Upper lobe of left lung (tissue), 6 donors: ENCODE measurements around the gene ELFN2. TPM values are rescaled to one million over a fixed set of nuclear protein-coding genes. Genes with fewer than 3 reads are reported as not detected.
"Not testable (repeated sequence)": the region's sequence is repeated elsewhere in the genome, so short reads cannot be mapped to it uniquely, and the experiment has no call there.

Experiments
- ATAC-seq, 2 donors: fragments of 200-7000 bp; cut with Tn5 transposase; one replicate each; pipeline ENCODE4 v1.9.1; 2022; ENCODE audit warnings: mild to moderate bottlenecking in 2 of 2, moderate library complexity in 2 of 2; ENCODE audit not compliant: low FRiP score in 2 of 2
- DNase-seq, 2 donors: peaks; one replicate each; pipeline ENCODE4 v3.0.0-alpha.2; 2019 to 2020
- H3K27ac ChIP-seq, 4 donors: fragments of 200-600 bp; sonication (generic); one replicate each; pipeline ENCODE4 v1.5.1; 2016 to 2019
- H3K27me3 ChIP-seq, 4 donors: fragments of 200-600 bp; sonication (generic); one replicate each; pipeline ENCODE4 v1.5.1; 2017 to 2019
- H3K36me3 ChIP-seq, 4 donors: fragments of 200-600 bp; sonication (generic); one replicate each; pipeline ENCODE4 v1.5.1; 2016 to 2019
- H3K4me1 ChIP-seq, 4 donors: fragments of 200-600 bp; sonication (generic); one replicate each; pipeline ENCODE4 v1.5.1; 2018 to 2019
- H3K4me3 ChIP-seq, 4 donors: fragments of 200-600 bp; sonication (generic); one replicate each; pipeline ENCODE4 v1.5.1; 2017 to 2019; ENCODE audit warnings: mild to moderate bottlenecking in 2 of 4, moderate library complexity in 1 of 4
- H3K9me3 ChIP-seq, 4 donors: fragments of 200-600 bp; sonication (generic); one replicate each; pipeline ENCODE4 v1.5.1; 2018 to 2019
- EP300 ChIP-seq, 4 donors: sonication (generic); formaldehyde crosslinking; IDR thresholded peaks; one replicate each; pipeline ENCODE4 v1.5.1; 2017; ENCODE audit warnings: antibody characterized with exemption in 4 of 4, control low read depth in 2 of 4
- POLR2A ChIP-seq, 4 donors: fragments of 450-650 bp; IDR thresholded peaks; one replicate each; pipeline ENCODE4 v1.5.1; 2016 to 2017; ENCODE audit warnings: antibody characterized with exemption in 4 of 4, mild to moderate bottlenecking in 2 of 4
- POLR2AphosphoS5 ChIP-seq, 2 donors: sonication (generic); formaldehyde crosslinking; IDR thresholded peaks; one replicate each; pipeline ENCODE4 v1.5.1; 2017; ENCODE audit warnings: antibody characterized with exemption in 2 of 2
- WGBS, 2 donors: methylation state at CpG; one replicate each; pipeline ENCODE4 v1.1.5; 2017 to 2018; 5-methylcytosine and 5-hydroxymethylcytosine counted together
- total RNA-seq, 6 donors: library from RNA; depleted of rRNA in 4 of 6; stranded (reverse); fragments of >200 nt in 4 of 6; gene quantifications; one replicate each; pipeline versions ENCODE4 v1.1.0 to v1.2.1, GENCODE V29; 2016 to 2021
- TF ChIP-seq, protein P1 (sequence below), 6 experiments: fragments of 450-650 bp in 4 of 6; fragments of 200-600 bp in 2 of 6; sonication (generic) in 2 of 6; IDR thresholded peaks; one replicate each; pipeline ENCODE4 v1.5.1; 2016 to 2019; ENCODE audit warnings: antibody characterized with exemption in 6 of 6
- donor health status: DM: no; HTN: no; CAD: no; lungs with moderate emphysema.
- donor health status: DM: no; HTN: yes; CAD: no; lungs with severe emphysema.

ELFN2 gene
- total RNA-seq, 6 donors from 2014 or later, result 0.37 to 9.1 (median 4.5) TPM

DNA sequence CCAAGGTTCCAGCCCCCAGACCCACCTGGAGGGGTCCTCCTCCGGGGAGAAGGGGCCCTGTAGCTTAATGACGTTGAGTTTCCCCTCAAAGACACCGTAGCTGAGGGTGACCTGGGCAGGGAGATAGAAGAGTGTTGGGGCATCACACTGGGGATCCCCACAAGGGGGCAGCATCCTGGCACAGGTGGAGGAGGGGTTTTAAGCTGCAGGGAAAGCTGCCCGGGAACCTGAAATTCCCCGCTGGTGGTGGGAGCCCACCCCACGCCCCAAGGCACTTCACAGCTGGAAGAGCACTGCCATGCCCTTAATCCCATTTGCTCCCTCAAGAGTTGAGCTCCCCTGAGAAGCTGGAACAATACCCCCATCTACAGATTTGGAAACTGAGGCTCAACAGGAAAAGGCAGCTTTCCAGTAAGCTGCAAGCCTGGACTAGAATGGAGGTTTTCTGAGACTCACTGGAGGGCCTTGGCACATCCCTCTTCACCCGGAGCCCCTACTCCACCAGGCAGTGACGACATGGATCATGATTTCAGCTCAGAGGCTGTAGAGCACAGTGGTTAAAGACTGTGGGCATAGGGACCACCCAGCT, 45.2 kb upstream of the ELFN2 start:
- Histone ChIP-seq H3K4me3 (no peak overlapping the region), H3K27ac (no peak overlapping the region), H3K9me3 (no peaks in the 10 kb centered on the region), H3K36me3 (peaks cover 0 to 46% (median 20%) of the 10 kb centered on the region in 4 donors), H3K27me3 (no peaks in the 10 kb centered on the region), H3K4me1 (no peaks in the 10 kb centered on the region)
- peak in 1 of 2 donors; percentile 12 for ATAC-seq
- 25 to 49% methylated on average over 6 to 8 of the region's 8 CpGs for WGBS, 2 donors
- peak in 1 of 2 donors; percentile 42 for DNase-seq
- TF ChIP-seq, protein P1, sequence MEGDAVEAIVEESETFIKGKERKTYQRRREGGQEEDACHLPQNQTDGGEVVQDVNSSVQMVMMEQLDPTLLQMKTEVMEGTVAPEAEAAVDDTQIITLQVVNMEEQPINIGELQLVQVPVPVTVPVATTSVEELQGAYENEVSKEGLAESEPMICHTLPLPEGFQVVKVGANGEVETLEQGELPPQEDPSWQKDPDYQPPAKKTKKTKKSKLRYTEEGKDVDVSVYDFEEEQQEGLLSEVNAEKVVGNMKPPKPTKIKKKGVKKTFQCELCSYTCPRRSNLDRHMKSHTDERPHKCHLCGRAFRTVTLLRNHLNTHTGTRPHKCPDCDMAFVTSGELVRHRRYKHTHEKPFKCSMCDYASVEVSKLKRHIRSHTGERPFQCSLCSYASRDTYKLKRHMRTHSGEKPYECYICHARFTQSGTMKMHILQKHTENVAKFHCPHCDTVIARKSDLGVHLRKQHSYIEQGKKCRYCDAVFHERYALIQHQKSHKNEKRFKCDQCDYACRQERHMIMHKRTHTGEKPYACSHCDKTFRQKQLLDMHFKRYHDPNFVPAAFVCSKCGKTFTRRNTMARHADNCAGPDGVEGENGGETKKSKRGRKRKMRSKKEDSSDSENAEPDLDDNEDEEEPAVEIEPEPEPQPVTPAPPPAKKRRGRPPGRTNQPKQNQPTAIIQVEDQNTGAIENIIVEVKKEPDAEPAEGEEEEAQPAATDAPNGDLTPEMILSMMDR (IDR thresholded peaks at IDR 0.05), result peak; percentile 30 to 54 (median 35)
- TF ChIP-seq POLR2A (IDR thresholded peaks at IDR 0.05), result no peak
- no peak for TF ChIP-seq EP300 (IDR thresholded peaks at IDR 0.05)
- no peak for TF ChIP-seq POLR2AphosphoS5 (IDR thresholded peaks at IDR 0.05)

DNA sequence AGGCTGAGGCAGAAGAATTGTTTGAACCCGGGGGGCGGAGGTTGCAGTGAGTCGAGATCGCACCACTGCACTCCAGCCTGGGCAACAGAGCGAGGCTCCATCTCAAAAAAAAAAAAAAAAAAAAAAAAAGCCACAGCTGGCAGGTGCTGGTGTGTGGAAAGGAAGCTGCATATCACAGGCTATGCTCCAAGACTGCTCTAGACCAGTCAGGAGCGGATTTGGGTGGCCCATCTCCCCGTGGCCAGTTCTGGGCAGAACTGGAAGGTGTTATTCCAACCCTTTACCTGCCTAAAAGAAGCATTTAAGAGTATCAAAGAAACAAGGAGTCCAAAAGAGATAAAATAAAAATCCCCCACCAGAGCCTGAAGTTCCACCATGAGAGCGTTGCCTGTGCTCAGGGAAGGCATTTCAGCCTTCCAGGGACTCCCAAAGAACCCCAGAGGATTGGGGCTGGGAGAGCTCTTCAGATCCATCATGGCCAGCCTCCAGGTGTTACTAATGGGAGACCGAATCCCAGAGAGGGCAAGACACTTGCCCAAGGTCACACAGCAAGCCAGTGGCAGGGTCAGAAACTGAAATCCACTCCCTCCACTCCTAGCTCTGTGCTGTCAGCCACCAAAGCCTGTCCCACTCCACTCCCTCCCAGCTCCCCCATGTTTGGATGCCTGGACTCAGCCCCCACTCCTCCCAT, 44.6 kb upstream of the ELFN2 start:
- H3K27ac ChIP-seq, result no peak overlapping the region
- 84 to 95% methylated on average over 9 of the region's 9 CpGs for WGBS, 2 donors
- no peaks in the 10 kb centered on the region for H3K4me1 ChIP-seq
- no peaks in the 10 kb centered on the region for H3K27me3 ChIP-seq
- peaks cover 0 to 40% (median 16%) of the 10 kb centered on the region in 4 donors for H3K36me3 ChIP-seq
- no peak overlapping the region for H3K4me3 ChIP-seq
- no peaks in the 10 kb centered on the region for H3K9me3 ChIP-seq
- TF ChIP-seq, protein P1 (IDR thresholded peaks at IDR 0.05), result no peak
- TF ChIP-seq EP300 (IDR thresholded peaks at IDR 0.05) (no peak), POLR2A (IDR thresholded peaks at IDR 0.05) (no peak), POLR2AphosphoS5 (IDR thresholded peaks at IDR 0.05) (no peak)
- DNase-seq, result no peak
- ATAC-seq, result no peak

DNA sequence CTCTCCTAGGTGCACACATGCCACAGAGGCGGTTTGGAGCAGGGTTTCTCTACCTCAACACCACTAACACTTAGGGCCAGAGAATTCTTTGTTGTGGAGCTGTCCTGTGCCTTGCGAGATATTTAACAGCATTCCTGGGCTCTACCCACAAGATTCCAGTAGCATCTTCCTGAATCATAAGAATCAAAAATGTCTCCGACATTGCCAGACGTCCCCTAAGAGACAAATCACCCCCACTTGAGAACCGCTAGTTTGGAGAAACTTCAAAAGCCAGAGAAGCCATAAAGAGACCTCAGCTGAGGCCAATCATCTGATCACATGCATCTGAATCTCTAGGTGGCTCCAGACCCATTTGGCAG, 42.8 kb upstream of the ELFN2 start:
- DNase-seq, result no peak
- no peaks in the 10 kb centered on the region for H3K4me1 ChIP-seq
- peaks cover 0 to 30% (median 14%) of the 10 kb centered on the region in 4 donors for H3K36me3 ChIP-seq
- H3K27ac ChIP-seq, result no peak overlapping the region
- 82 to 95% methylated on average over 5 of the region's 5 CpGs for WGBS, 2 donors
- H3K27me3 ChIP-seq, result no peaks in the 10 kb centered on the region
- TF ChIP-seq POLR2AphosphoS5 (IDR thresholded peaks at IDR 0.05), result no peak
- TF ChIP-seq POLR2A (IDR thresholded peaks at IDR 0.05), result no peak
- no peak for TF ChIP-seq EP300 (IDR thresholded peaks at IDR 0.05)
- TF ChIP-seq, protein P1 (IDR thresholded peaks at IDR 0.05), result no peak
- H3K4me3 ChIP-seq, result no peak overlapping the region
- no peaks in the 10 kb centered on the region for H3K9me3 ChIP-seq
- no peak for ATAC-seq

DNA sequence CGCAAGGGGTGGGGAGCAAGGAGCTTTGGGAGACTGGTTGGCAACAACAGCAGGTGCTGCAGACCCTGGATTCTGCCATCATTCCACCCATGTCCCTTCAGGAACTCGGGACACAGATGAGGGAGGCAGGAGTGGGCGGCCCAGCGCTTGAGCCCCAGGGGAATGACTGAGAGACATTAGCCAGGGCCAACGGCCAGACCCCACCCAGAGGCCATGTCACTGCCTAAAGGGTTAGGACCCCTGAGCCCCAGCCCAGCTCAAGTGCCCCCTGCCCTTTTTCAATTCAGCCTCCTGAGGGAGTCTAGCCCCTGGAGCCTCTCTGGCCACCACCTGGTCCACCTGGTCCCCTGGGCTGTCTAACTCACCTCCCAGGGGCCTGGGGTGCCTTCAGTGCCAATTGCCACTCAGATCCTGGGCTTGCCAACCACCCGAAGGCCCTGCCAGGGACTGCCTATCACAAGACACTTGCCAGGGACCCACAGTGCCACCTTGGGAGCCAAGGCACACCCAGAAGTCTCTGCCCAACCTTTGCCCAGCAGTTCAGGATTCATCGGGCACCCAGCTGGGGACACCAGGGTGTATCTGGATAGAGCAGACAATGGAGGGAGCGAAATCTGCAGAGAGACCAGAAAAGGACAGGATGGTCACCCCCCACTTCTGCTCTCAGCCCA, 42.3 kb upstream of the ELFN2 start:
- no peaks in the 10 kb centered on the region for H3K27me3 ChIP-seq

DNA sequence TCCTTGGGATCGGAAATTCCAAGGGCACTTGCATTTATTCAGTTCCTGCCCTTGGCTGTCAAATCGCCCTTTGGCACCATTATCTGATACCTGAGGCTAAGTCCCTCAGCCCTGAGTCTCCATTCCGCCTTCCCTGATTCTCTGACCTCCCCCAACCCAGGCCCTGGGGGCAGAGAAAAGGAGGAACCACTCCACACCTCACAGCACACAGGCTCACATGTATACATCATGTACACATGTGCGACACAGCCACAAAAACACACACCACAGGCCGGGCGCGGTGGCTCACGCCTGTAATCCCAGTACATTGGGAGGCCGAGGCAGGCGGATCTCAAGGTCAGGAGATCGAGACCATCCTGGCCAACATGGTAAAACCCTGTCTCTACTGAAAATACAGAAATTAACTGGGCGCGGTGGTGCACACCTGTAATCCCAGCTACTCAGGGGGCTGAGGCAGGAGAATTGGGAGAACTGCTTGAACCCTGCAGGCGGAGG, 41.0 kb upstream of the ELFN2 start:
- H3K4me1 ChIP-seq, ATAC-seq, H3K27ac ChIP-seq, H3K4me3 ChIP-seq, H3K9me3 ChIP-seq, H3K27me3 ChIP-seq: not testable (repeated sequence)
- DNase-seq, result peak in 1 of 2 donors; percentile 67
- WGBS, 2 donors, result 89 to 94% methylated on average over 13 to 14 of the region's 14 CpGs
- peaks cover 0 to 12% (median 5%) of the 10 kb centered on the region in 4 donors for H3K36me3 ChIP-seq

More for the DNA sequence above, 42.3 kb upstream of the ELFN2 start:
- H3K4me1 ChIP-seq, result peaks cover 0 to under 1% (median 0%) of the 10 kb centered on the region in 4 donors
- TF ChIP-seq, protein P1 (IDR thresholded peaks at IDR 0.05), result no peak
- TF ChIP-seq POLR2AphosphoS5 (IDR thresholded peaks at IDR 0.05) (no peak), POLR2A (IDR thresholded peaks at IDR 0.05) (no peak), EP300 (IDR thresholded peaks at IDR 0.05) (no peak)
- no peak for DNase-seq
- 91 to 94% methylated on average over 5 to 8 of the region's 8 CpGs for WGBS, 2 donors
- peaks cover 0 to 25% (median 12%) of the 10 kb centered on the region in 4 donors for H3K36me3 ChIP-seq
- no peak overlapping the region for H3K4me3 ChIP-seq
- no peak for ATAC-seq
- H3K27ac ChIP-seq, result no peak overlapping the region
- no peaks in the 10 kb centered on the region for H3K9me3 ChIP-seq
